A549 treated with AZD9567 at 1 μM for 4 hours (cell line): ENCODE measurements around the gene AQP12B. TPM values are rescaled to one million over a fixed set of nuclear protein-coding genes. Genes with fewer than 3 reads are reported as not detected.

ENCODE experiments used
- total RNA-seq: library from RNA; stranded (reverse); fragments of 200-300 nt; extraction: Qiagen RNA extraction; gene quantifications from 5 replicates; pipeline ENCODE4 v1.2.3, GENCODE V29; 2022; ENCODE audit not compliant: insufficient read depth

Gene AQP12B
- total RNA-seq = not detected in 5 replicates

GRCh38 chr2:240682431-240683224 lies at the start of gene AQP12B:
Gene AQP12B, minus strand, starts transcription at chr2:240682885. Its CDS starts 48 bp downstream, at chr2:240682837.

GRCh38 chr2:240691631-240692420 lies 9.1 kb upstream of the AQP12B start, which contains the start of gene AQP12A:
Gene AQP12A, plus strand, starts transcription at chr2:240691866. Its CDS starts 48 bp downstream, at chr2:240691914.

Other genes with a start within 250 kb of the AQP12B start
- gene GPC1, start 247.2 kb downstream of the AQP12B start, total RNA-seq = 183 to 244 TPM (median 233 TPM) in 5 replicates
- 3.7 to 12.2 TPM (median 11.6 TPM) in 5 replicates for gene ANKMY1, start 124.9 kb downstream of the AQP12B start, total RNA-seq
- 3.3 to 8.8 TPM (median 8.3 TPM) in 5 replicates for gene DUSP28, start 122.5 kb downstream of the AQP12B start, total RNA-seq
- 39.3 to 66.8 TPM (median 62.5 TPM) in 5 replicates for gene RNPEPL1, start 114.4 kb downstream of the AQP12B start, total RNA-seq
- gene CAPN10, start 96.2 kb downstream of the AQP12B start, total RNA-seq = 15.4 to 29.2 TPM (median 25.6 TPM) in 5 replicates
- gene GPR35, start 57.4 kb downstream of the AQP12B start, total RNA-seq = 0.79 to 1.4 TPM (median 0.98 TPM) in 5 replicates
- gene AQP12A, start 9.0 kb upstream of the AQP12B start, total RNA-seq = not detected in 5 replicates
- 0.70 to 5.0 TPM (median 0.92 TPM) in 5 replicates for gene KIF1A, start 137.3 kb upstream of the AQP12B start, total RNA-seq
- not detected in 5 replicates for gene AGXT, start 185.9 kb upstream of the AQP12B start, total RNA-seq
- gene MAB21L4, start 213.3 kb upstream of the AQP12B start, total RNA-seq = 0.06 to 0.14 TPM (median 0.12 TPM) in 4 of 5 replicates, not detected in the other
- not detected in 5 replicates for gene CROCC2, start 223.5 kb upstream of the AQP12B start, total RNA-seq